Neural cell (in vitro differentiated cells): ENCODE data around the gene ZNF189.

Source experiments
- EP300 ChIP-seq: fragments of 450-650 bp; conservative IDR thresholded peaks from 2 replicates; pipeline ENCODE4 v1.6.1; 2014; ENCODE audit warnings: antibody characterized with exemption, mild to moderate bottlenecking, moderate library complexity; ENCODE audit not compliant: poor library complexity, severe bottlenecking
- POLR2AphosphoS5 ChIP-seq: IDR thresholded peaks from 2 replicates; pipeline ENCODE4 v1.6.1; 2012
- TF ChIP-seq, protein P1 (sequence below): fragments of 450-650 bp; IDR thresholded peaks from 2 replicates; pipeline ENCODE4 v1.5.1; 2014; ENCODE audit warnings: antibody characterized with exemption, mild to moderate bottlenecking, moderate library complexity; ENCODE audit not compliant: poor library complexity, severe bottlenecking

DNA sequence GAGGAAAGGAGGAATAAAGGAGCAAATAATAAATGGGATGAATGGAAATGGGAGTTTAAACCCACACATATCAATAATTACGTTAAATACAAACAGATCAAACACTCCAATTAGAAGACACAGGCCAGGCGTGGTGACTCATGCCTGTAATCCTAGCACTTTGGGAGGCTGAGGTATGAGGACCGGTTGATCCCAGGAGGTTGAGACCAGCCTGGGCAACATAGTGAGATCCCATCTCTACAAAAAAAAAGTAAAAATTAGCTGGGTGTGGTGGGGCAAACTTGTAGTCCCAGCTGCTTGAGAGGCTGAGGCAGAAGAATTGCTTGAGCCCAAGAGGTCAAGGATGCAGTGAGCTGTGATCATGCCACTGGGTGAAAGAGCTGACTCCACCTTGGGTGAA lies 17.5 kb upstream of the ZNF189 start:
- no peak for TF ChIP-seq POLR2AphosphoS5
- TF ChIP-seq, protein P1, sequence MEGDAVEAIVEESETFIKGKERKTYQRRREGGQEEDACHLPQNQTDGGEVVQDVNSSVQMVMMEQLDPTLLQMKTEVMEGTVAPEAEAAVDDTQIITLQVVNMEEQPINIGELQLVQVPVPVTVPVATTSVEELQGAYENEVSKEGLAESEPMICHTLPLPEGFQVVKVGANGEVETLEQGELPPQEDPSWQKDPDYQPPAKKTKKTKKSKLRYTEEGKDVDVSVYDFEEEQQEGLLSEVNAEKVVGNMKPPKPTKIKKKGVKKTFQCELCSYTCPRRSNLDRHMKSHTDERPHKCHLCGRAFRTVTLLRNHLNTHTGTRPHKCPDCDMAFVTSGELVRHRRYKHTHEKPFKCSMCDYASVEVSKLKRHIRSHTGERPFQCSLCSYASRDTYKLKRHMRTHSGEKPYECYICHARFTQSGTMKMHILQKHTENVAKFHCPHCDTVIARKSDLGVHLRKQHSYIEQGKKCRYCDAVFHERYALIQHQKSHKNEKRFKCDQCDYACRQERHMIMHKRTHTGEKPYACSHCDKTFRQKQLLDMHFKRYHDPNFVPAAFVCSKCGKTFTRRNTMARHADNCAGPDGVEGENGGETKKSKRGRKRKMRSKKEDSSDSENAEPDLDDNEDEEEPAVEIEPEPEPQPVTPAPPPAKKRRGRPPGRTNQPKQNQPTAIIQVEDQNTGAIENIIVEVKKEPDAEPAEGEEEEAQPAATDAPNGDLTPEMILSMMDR = no peak
- no peak for TF ChIP-seq EP300
